ENCODE results near the gene CRHR2.

The CRHR2 gene

DNA sequence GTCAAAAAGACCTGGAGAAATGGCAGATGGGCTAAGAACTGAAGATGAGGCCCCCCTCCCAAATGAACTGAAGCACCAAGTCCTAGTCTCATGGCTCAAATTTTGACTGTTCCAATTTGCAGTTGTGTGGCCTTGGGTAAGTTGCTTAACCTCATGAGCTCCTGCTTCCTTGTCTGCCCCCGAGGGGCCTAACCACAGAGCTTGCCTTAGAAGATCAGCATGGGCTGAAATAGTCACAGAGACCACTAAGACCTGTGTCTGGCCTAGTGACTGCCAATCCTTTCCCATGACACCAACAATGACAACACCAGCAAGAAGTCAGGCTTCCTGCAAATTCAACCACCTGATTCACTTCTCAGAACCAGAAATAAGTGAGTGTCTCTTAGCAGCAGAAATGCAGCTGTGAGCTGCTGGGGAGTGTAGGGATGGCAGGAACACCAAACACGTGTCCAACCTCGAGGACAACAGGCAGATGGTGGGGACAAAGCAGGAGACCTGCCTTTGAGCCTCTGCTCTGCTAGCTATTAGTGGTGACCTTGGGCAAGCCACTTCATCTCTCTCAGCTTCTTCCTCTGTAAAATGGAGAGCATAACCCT, 23.7 kb downstream of the CRHR2 start:
- TF ChIP-seq ZNF155 (tag by site-specific recombination; IDR thresholded peaks at IDR 0.05) (no peak), ZFP37 (tag by site-specific recombination; IDR thresholded peaks at IDR 0.05) (no peak), ZNF169 (tag by site-specific recombination; IDR thresholded peaks at IDR 0.05) (no peak)
- POLR2A ChIA-PET, result interaction anchor here (0.7 kb wide), 1 partner anchor 31 kb away, joined by 4 read pairs; no protein-coding TSS in a partner anchor
- no peak overlapping the region for H3K27ac ChIP-seq (ENCODE audit: extremely low read depth, low read depth, low read length)
- H3K4me1 ChIP-seq (ENCODE audit: control insufficient read depth, insufficient read depth, low read length), result no peaks in the 10 kb centered on the region
- H3K9me3 ChIP-seq (ENCODE audit: control insufficient read depth, insufficient read depth, low read depth, low read length), result no peaks in the 10 kb centered on the region
- no peaks in the 10 kb centered on the region for H3K36me3 ChIP-seq (ENCODE audit: control insufficient read depth in 2 of 2, insufficient read depth in 1 of 2, low read length in 2 of 2)
- no peak overlapping the region for H3K4me3 ChIP-seq (ENCODE audit: low read depth, low read length)
- CTCF ChIA-PET, result interaction anchor here (0.6 to 1.0 kb wide), 2 partner anchors 28 to 690 kb away, joined by 3 to 6 read pairs; no protein-coding TSS in a partner anchor

DNA sequence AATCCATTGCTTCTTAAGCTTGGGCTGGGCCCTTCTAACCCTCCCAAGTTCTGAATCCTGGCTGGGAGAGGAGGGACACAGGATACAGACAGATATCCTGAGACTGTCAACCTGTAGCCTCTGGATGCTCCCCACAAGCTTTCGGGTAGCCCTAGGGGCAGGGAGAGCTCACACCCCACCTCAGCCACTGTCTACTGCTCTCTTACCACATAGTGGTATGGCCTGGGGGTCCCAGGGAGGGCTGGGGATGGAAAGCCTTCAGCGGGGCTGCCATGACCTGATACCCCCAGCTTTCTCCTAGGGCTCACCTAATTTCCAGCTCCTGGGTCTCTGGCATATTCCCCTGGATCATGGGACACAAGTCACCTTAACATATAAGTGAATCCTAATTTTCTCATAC, 25.1 kb downstream of the CRHR2 start:
- TF ChIP-seq ZNF394 (tag by site-specific recombination; IDR thresholded peaks at IDR 0.05; ENCODE audit: borderline replicate concordance) (no peak), GFI1B (tag by site-specific recombination; IDR thresholded peaks at IDR 0.05) (no peak), ZNF155 (tag by site-specific recombination; IDR thresholded peaks at IDR 0.05) (no peak), SP7 (tag by site-specific recombination; IDR thresholded peaks at IDR 0.05) (no peak), ZNF785 (tag by site-specific recombination; IDR thresholded peaks at IDR 0.05) (no peak), GLI2 (tag by site-specific recombination; IDR thresholded peaks at IDR 0.05; ENCODE audit: borderline replicate concordance, low read depth) (no peak)
- TF ChIP-seq, protein P1, sequence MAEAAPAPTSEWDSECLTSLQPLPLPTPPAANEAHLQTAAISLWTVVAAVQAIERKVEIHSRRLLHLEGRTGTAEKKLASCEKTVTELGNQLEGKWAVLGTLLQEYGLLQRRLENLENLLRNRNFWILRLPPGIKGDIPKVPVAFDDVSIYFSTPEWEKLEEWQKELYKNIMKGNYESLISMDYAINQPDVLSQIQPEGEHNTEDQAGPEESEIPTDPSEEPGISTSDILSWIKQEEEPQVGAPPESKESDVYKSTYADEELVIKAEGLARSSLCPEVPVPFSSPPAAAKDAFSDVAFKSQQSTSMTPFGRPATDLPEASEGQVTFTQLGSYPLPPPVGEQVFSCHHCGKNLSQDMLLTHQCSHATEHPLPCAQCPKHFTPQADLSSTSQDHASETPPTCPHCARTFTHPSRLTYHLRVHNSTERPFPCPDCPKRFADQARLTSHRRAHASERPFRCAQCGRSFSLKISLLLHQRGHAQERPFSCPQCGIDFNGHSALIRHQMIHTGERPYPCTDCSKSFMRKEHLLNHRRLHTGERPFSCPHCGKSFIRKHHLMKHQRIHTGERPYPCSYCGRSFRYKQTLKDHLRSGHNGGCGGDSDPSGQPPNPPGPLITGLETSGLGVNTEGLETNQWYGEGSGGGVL (tag by site-specific recombination; IDR thresholded peaks at IDR 0.05), result no peak
- TF ChIP-seq, protein P2, sequence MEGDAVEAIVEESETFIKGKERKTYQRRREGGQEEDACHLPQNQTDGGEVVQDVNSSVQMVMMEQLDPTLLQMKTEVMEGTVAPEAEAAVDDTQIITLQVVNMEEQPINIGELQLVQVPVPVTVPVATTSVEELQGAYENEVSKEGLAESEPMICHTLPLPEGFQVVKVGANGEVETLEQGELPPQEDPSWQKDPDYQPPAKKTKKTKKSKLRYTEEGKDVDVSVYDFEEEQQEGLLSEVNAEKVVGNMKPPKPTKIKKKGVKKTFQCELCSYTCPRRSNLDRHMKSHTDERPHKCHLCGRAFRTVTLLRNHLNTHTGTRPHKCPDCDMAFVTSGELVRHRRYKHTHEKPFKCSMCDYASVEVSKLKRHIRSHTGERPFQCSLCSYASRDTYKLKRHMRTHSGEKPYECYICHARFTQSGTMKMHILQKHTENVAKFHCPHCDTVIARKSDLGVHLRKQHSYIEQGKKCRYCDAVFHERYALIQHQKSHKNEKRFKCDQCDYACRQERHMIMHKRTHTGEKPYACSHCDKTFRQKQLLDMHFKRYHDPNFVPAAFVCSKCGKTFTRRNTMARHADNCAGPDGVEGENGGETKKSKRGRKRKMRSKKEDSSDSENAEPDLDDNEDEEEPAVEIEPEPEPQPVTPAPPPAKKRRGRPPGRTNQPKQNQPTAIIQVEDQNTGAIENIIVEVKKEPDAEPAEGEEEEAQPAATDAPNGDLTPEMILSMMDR (tag by site-specific recombination; IDR thresholded peaks at IDR 0.05), result no peak
- TF ChIP-seq, protein P3, sequence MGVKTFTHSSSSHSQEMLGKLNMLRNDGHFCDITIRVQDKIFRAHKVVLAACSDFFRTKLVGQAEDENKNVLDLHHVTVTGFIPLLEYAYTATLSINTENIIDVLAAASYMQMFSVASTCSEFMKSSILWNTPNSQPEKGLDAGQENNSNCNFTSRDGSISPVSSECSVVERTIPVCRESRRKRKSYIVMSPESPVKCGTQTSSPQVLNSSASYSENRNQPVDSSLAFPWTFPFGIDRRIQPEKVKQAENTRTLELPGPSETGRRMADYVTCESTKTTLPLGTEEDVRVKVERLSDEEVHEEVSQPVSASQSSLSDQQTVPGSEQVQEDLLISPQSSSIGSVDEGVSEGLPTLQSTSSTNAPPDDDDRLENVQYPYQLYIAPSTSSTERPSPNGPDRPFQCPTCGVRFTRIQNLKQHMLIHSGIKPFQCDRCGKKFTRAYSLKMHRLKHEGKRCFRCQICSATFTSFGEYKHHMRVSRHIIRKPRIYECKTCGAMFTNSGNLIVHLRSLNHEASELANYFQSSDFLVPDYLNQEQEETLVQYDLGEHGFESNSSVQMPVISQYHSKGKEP (tag by site-specific recombination; IDR thresholded peaks at IDR 0.05), result no peak
- POLR2A ChIA-PET, result no interaction called here
- Histone ChIP-seq H3K4me3 (ENCODE audit: low read depth, low read length) (no peak overlapping the region), H3K27ac (ENCODE audit: extremely low read depth, low read depth, low read length) (no peak overlapping the region), H3K36me3 (ENCODE audit: control insufficient read depth in 2 of 2, insufficient read depth in 1 of 2, low read length in 2 of 2) (no peaks in the 10 kb centered on the region), H3K9me3 (ENCODE audit: control insufficient read depth, insufficient read depth, low read depth, low read length) (no peaks in the 10 kb centered on the region), H3K4me1 (ENCODE audit: control insufficient read depth, insufficient read depth, low read length) (no peaks in the 10 kb centered on the region)
- CTCF ChIA-PET, result no interaction called here

DNA sequence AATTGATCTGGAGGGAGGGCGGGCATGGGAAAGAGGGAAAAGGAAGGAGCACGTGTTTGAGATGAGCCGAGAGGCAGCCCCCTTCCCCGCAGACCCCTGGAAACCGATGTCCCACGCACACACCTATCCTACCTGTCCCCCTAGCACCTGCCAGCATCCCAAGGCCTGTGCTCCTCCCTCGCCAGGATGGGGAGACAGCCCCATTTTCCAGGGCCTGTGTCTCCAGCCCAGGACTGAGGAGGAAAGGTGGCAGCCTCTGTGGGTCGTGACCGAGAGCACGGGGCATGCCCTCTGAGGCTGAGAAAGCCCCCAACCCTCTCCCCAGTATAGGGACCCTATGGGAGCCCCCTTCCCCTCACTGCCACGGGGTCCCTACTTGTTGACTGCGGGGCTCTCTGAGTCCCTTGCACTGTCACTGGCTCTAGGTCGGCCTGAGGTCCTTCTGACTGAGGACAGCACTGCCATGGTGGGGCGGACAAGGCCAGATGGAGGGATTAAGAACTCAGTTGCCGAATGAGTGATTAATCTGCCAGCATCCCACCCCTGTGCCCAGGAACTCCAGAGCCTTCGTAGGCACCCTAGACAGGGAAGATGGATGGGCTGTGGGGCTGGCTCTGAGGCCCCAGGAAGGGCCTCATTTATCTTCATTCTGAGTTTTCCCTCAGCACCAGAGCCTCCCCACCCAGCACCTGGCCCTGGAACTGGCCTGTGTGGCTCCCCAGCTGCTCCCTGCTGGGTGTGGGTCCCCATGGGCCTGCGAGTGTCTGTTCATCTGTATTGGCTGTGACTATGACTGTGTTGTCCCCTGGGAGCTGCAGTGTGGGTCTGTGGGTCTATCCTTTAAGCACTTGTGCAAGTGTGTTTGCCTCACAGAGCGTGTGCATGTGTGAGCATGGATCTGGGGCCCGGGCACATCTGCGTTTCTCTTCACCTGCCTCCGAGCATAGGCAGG, 26.0 kb downstream of the CRHR2 start:
- TF ChIP-seq MZF1 (tag by site-specific recombination; IDR thresholded peaks at IDR 0.05; ENCODE audit: borderline replicate concordance) (no peak), ZNF776 (tag by site-specific recombination; IDR thresholded peaks at IDR 0.05; ENCODE audit: borderline replicate concordance) (no peak), ZNF184 (tag by site-specific recombination; IDR thresholded peaks at IDR 0.05) (no peak), ZNF707 (tag by site-specific recombination; IDR thresholded peaks at IDR 0.05) (no peak)
- no peaks in the 10 kb centered on the region for H3K9me3 ChIP-seq (ENCODE audit: control insufficient read depth, insufficient read depth, low read depth, low read length)
- ChIA-PET POLR2A (no interaction called here), CTCF (no interaction called here)
- H3K4me1 ChIP-seq (ENCODE audit: control insufficient read depth, insufficient read depth, low read length), result no peaks in the 10 kb centered on the region
- no peak overlapping the region for H3K27ac ChIP-seq (ENCODE audit: extremely low read depth, low read depth, low read length)
- no peak overlapping the region for H3K4me3 ChIP-seq (ENCODE audit: low read depth, low read length)
- no peaks in the 10 kb centered on the region for H3K36me3 ChIP-seq (ENCODE audit: control insufficient read depth in 2 of 2, insufficient read depth in 1 of 2, low read length in 2 of 2)

Data from HEK293 (cell line).